GM12878 (cell line): ENCODE results near the gene RHOC. TPM values are rescaled to one million over a fixed set of nuclear protein-coding genes. Genes with fewer than 3 reads are reported as not detected.

Source experiments
- ATAC-seq: fragments of 200-7000 bp; cut with Tn5 transposase; 3 replicates; pipeline ENCODE4 v1.9.1; 2020; ENCODE audit warnings: mild to moderate bottlenecking, moderate library complexity
- BruUV-seq: library from RNA; stranded (reverse); fragments of 400-500 nt; replicated peaks from 2 replicates; lab custom pipeline; 2021; lab: Mats Ljungman, UMichigan
- CTCF ChIA-PET: fragments of 300-600 bp; sonication (Branson Sonifier 250); formaldehyde crosslinking; extraction: SDS; loops from one replicate; lab custom pipeline; 2021; ENCODE audit warnings: inconsistent platforms; lab: Yijun Ruan, JAX
- POLR2A ChIA-PET: fragments of 350-600 bp; formaldehyde crosslinking; extraction: SDS; loops from one replicate; lab custom pipeline; 2021; ENCODE audit warnings: inconsistent platforms; lab: Charles Lee
- RAD21 ChIA-PET: fragments of 300-600 bp; sonication (Branson Sonifier 250); formaldehyde crosslinking; loops from one replicate; lab custom pipeline; 2023; ENCODE audit warnings: antibody characterized with exemption; ENCODE audit not compliant: unreplicated experiment; lab: Charles Lee
- SMC1A ChIA-PET: fragments of 300-600 bp; sonication (Branson Sonifier 250); formaldehyde crosslinking; loops from one replicate; lab custom pipeline; 2023; ENCODE audit not compliant: unreplicated experiment, uncharacterized antibody; lab: Charles Lee
- DNase-seq: peaks from one replicate; pipeline ENCODE4 v3.0.0-alpha.2; 2011; ENCODE audit warnings: low read depth, low spot score
- FAIRE-seq: peaks from 3 replicates; lab custom pipeline; 2011; peaks lifted over from hg19 to GRCh38; lab: Jason Lieb, UNC
- H2AFZ ChIP-seq: 2 replicates; pipeline ENCODE4 v1.6.0; 2011; ENCODE audit warnings: low read depth, low read length, control low read depth; ENCODE audit not compliant: control insufficient read depth
- H3K27ac ChIP-seq: 2 replicates; pipeline ENCODE4 v1.5.1; 2011; ENCODE audit warnings: control low read depth; ENCODE audit not compliant: control insufficient read depth, insufficient read depth
- H3K27me3 ChIP-seq, 2 experiments: replicated peaks in 1 of 2; 2 replicates each; pipeline versions ENCODE4 v1.6.0 to v1.6.1; 2011; ENCODE audit warnings: low read length in 1 of 2; ENCODE audit not compliant: control insufficient read depth in 2 of 2, insufficient read depth in 2 of 2
- H3K36me3 ChIP-seq, 2 experiments: 2 replicates each; pipeline ENCODE4 v1.5.1; 2011; ENCODE audit warnings: low read length in 1 of 2; ENCODE audit not compliant: control insufficient read depth in 2 of 2, insufficient read depth in 2 of 2
- H3K4me1 ChIP-seq: 2 replicates; pipeline ENCODE4 v1.6.1; 2011; ENCODE audit warnings: mild to moderate bottlenecking, low read length, moderate library complexity, mixed read lengths; ENCODE audit not compliant: control insufficient read depth, insufficient read depth
- H3K4me2 ChIP-seq: 2 replicates; pipeline ENCODE4 v1.6.0; 2011; ENCODE audit warnings: control low read depth; ENCODE audit not compliant: control insufficient read depth, insufficient read depth
- H3K4me3 ChIP-seq: fragments of 200-600 bp; sonication (generic); 2 replicates; pipeline ENCODE4 v1.5.1; 2016
- H3K79me2 ChIP-seq: 2 replicates; pipeline ENCODE4 v1.6.0; 2011; ENCODE audit warnings: low read length; ENCODE audit not compliant: control insufficient read depth, insufficient read depth
- H3K9ac ChIP-seq: 2 replicates; pipeline ENCODE4 v1.8.0; 2011; ENCODE audit warnings: low read length, control low read depth, mixed read lengths; ENCODE audit not compliant: control insufficient read depth, insufficient read depth
- H3K9me3 ChIP-seq: replicated peaks from 3 replicates; pipeline ENCODE4 v1.5.1; 2011; ENCODE audit warnings: mild to moderate bottlenecking, low read length; ENCODE audit not compliant: control insufficient read depth, insufficient read depth
- H4K20me1 ChIP-seq: 2 replicates; pipeline ENCODE4 v1.6.0; 2011; ENCODE audit not compliant: control insufficient read depth, insufficient read depth
- BHLHE40 ChIP-seq, 2 experiments: fragments of 450-650 bp in 1 of 2; IDR thresholded peaks; 2 replicates each; pipeline ENCODE4 v1.6.1; 2011 to 2017; ENCODE audit warnings: low read depth in 2 of 2, borderline replicate concordance in 1 of 2, improper control_type of control experiment in 1 of 2, low read length in 1 of 2, mild to moderate bottlenecking in 1 of 2
- CEBPZ ChIP-seq: fragments of 150-350 bp; IDR thresholded peaks from 2 replicates; pipeline ENCODE4 v1.6.1; 2016; ENCODE audit warnings: low read depth, low read length
- EZH2 ChIP-seq: IDR thresholded peaks from 2 replicates; pipeline ENCODE4 v1.6.1; 2012; ENCODE audit warnings: low read depth, mild to moderate bottlenecking, control low read depth, inconsistent platforms, low read length, borderline replicate concordance; ENCODE audit not compliant: control insufficient read depth
- JUNB ChIP-seq: IDR thresholded peaks from 2 replicates; pipeline ENCODE4 v1.6.1; 2016; ENCODE audit warnings: antibody characterized with exemption, mild to moderate bottlenecking
- RFX5 ChIP-seq: IDR thresholded peaks from 2 replicates; pipeline ENCODE4 v1.6.1; 2011; ENCODE audit warnings: low read depth, low read length, improper control_type of control experiment
- RUNX3 ChIP-seq: IDR thresholded peaks from 2 replicates; pipeline ENCODE4 v1.6.1; 2012; ENCODE audit warnings: low read length, inconsistent platforms
- SREBF2 ChIP-seq: IDR thresholded peaks from 2 replicates; pipeline ENCODE4 v1.6.1; 2012; ENCODE audit warnings: mild to moderate bottlenecking, low read length
- WGBS: methylation state at CpG from one replicate; pipeline ENCODE4 v1.1.6; 2016; ENCODE audit warnings: low lambda C conversion rate; ENCODE audit not compliant: insufficient replicate concordance, insufficient coverage; ENCODE audit errors: missing lambda C conversion rate; 5-methylcytosine and 5-hydroxymethylcytosine counted together
- in situ Hi-C: fragments of 300-500 bp; cut with MboI; formaldehyde crosslinking; loops from 9 replicates; pipeline ENCODE4 v1.14.3; 2018; ENCODE audit warnings: mixed read lengths
- intact Hi-C: fragments of 100-400 bp; cut with micrococcal nuclease; formaldehyde crosslinking; loops from one replicate; pipeline ENCODE4 v1.14.2; 2022; ENCODE audit not compliant: unreplicated experiment
- polyA plus RNA-seq, 11 experiments: library from polyadenylated mRNA; depleted of rRNA in 4 of 11; unstranded in 6 of 11; stranded (reverse) in 5 of 11; fragments of >200 nt; fragmentation: Nextera tagmentation in 4 of 11; fragmentation: Illumina TruSeq in 1 of 11; extraction: Ambion mirVana in 4 of 11; extraction: Trizol in 1 of 11; gene quantifications; 1 replicate in 1 of 11; 2 replicates in 10 of 11; pipeline versions ENCODE4 v1.2.1 to v1.2.3, GENCODE V29; 2011 to 2016; ENCODE audit warnings: inconsistent platforms in 2 of 11, missing spikeins in 2 of 11, low read depth in 1 of 11
- total RNA-seq, 4 experiments: library from RNA; depleted of rRNA in 3 of 4; stranded (reverse); fragments of >200 nt in 3 of 4; fragmentation: Illumina TruSeq in 1 of 4; extraction: Trizol in 1 of 4; gene quantifications; 2 replicates each; pipeline versions ENCODE4 v1.2.1 to v1.2.3, GENCODE V29; 2013 to 2021

The RHOC gene
- total and polyA plus RNA-seq, 10 of the 15 experiments (the other 5 are each of a cell fraction or from before 2014, with no cell fraction given): 20.6 to 371 (median 158) TPM

GRCh38 chr1:112687361-112687760 lies 19.6 kb downstream of the RHOC start:
- BruUV-seq: no TSS peak
- Histone ChIP-seq H3K9ac (no peak overlapping the region), H3K27ac (no peak overlapping the region), H3K4me3 (no peak overlapping the region), H3K36me3 (peaks cover 3 to 6% of the 10 kb centered on the region in 2 experiments), H4K20me1 (0 out of 2 replicates have a peak, but pooled peaks cover 3% of the 10 kb centered on the region), H3K27me3 (no peaks in the 10 kb centered on the region), H3K9me3 (no peaks in the 10 kb centered on the region), H3K4me1 (peaks cover 11% of the 10 kb centered on the region; the same call in 1 of the 2 replicates), H3K79me2 (no peaks in the 10 kb centered on the region; the same call in 1 of the 2 replicates), H3K4me2 (no peak overlapping the region), H2AFZ (no peak overlapping the region)
- SMC1A ChIA-PET: interaction anchor here (1.7 kb wide), 1 partner anchor 12 kb away, joined by 5 read pairs; the partner anchor contains the start of gene MOV10
- WGBS: 88% methylated on average over 4 of the region's 4 CpGs
- in situ Hi-C loops: no loop called here
- POLR2A ChIA-PET: interaction anchor here (1.6 kb wide), 1 partner anchor 13 kb away, joined by 4 read pairs; no protein-coding TSS in a partner anchor
- FAIRE-seq: peak; percentile 31
- TF ChIP-seq RFX5: no peak
- TF ChIP-seq JUNB: no peak
- no peak for TF ChIP-seq BHLHE40 (IDR thresholded peaks at IDR 0.05; ENCODE audit: borderline replicate concordance in 1 of 2, low read depth in 2 of 2, low read length in 1 of 2)
- TF ChIP-seq SREBF2: no peak
- no peak for TF ChIP-seq EZH2
- CTCF ChIA-PET: no interaction called here
- intact Hi-C loops: no loop called here
- RAD21 ChIA-PET: no interaction called here
- DNase-seq: no peak
- no peak; the same call in 2 of the 3 replicates for ATAC-seq

- TF ChIP-seq CEBPZ (no peak), RUNX3 (peak; percentile 44)
- peak; percentile 94 for ATAC-seq
Observed at GRCh38 chr1:112686835-112687234, 20.1 kb downstream of the RHOC start.

More at GRCh38 chr1:112686835-112687234, 20.1 kb downstream of the RHOC start:
- SMC1A ChIA-PET: interaction anchor here (0.8 to 1.7 kb wide), 4 partner anchors 10 to 21 kb away, joined by 4 to 7 read pairs (median 4); partner anchors contain the start of gene MOV10
- H4K20me1 ChIP-seq: 0 out of 2 replicates have a peak, but pooled peaks cover 3% of the 10 kb centered on the region
- H3K27me3 ChIP-seq: no peaks in the 10 kb centered on the region
- H3K27ac ChIP-seq: no peak overlapping the region; the same call in 1 of the 2 replicates
- no peak overlapping the region for H3K4me3 ChIP-seq
- peaks cover 11% of the 10 kb centered on the region; the same call in 1 of the 2 replicates for H3K4me1 ChIP-seq
- in situ Hi-C loops (no loop called here), intact Hi-C loops (no loop called here)
- H3K9me3 ChIP-seq: no peaks in the 10 kb centered on the region
- H2AFZ ChIP-seq: no peak overlapping the region
- RAD21 ChIA-PET: interaction anchor here (0.8 to 2.2 kb wide), 2 partner anchors 17 to 296 kb away, joined by 3 to 5 read pairs; no protein-coding TSS in a partner anchor
- no peaks in the 10 kb centered on the region; the same call in 1 of the 2 replicates for H3K79me2 ChIP-seq
- peak; percentile 59 for FAIRE-seq
- WGBS: 80% methylated on average over 4 of the region's 4 CpGs
- no peak overlapping the region for H3K4me2 ChIP-seq
- CTCF ChIA-PET: interaction anchor here (1.2 kb wide), 1 partner anchor 17 kb away, joined by 3 read pairs; no protein-coding TSS in a partner anchor
- no peak for DNase-seq
- POLR2A ChIA-PET: interaction anchor here (1.6 kb wide), 1 partner anchor 14 kb away, joined by 4 read pairs; no protein-coding TSS in a partner anchor
- H3K36me3 ChIP-seq: peaks cover 3 to 6% of the 10 kb centered on the region in 2 experiments
- H3K9ac ChIP-seq: no peak overlapping the region
- no TSS peak for BruUV-seq
